Cardiac muscle cell (in vitro differentiated cells and primary cell): ENCODE results near the gene GSTO1. TPM values are rescaled to one million over a fixed set of nuclear protein-coding genes. Genes with fewer than 3 reads are reported as not detected.

ENCODE experiments used
- DNase-seq, 2 donors: peaks; one replicate each; pipeline versions ENCODE4 v3.0.0 to v3.0.0-alpha.2; 2010 to 2017; ENCODE audit warnings: low read depth in 1 of 2, low spot score in 1 of 2
- H3K27ac ChIP-seq: fragments of 200-600 bp; sonication (generic); 2 replicates; pipeline ENCODE4 v1.5.1; 2016
- H3K27me3 ChIP-seq: fragments of 200-600 bp; sonication (generic); 2 replicates; pipeline ENCODE4 v1.6.0; 2016; ENCODE audit warnings: control low read depth
- H3K36me3 ChIP-seq: fragments of 200-600 bp; sonication (generic); 2 replicates; pipeline ENCODE4 v1.5.1; 2016; ENCODE audit warnings: control low read depth
- H3K4me1 ChIP-seq: fragments of 200-600 bp; sonication (generic); 2 replicates; pipeline ENCODE4 v1.8.1; 2017; ENCODE audit warnings: low read depth, mild to moderate bottlenecking, mixed run types
- H3K4me3 ChIP-seq: fragments of 200-600 bp; sonication (generic); 2 replicates; pipeline ENCODE4 v1.5.1; 2016; ENCODE audit warnings: mild to moderate bottlenecking
- H3K9me3 ChIP-seq: fragments of 200-600 bp; sonication (generic); 2 replicates; pipeline ENCODE4 v1.5.1; 2017; ENCODE audit warnings: low read depth, mild to moderate bottlenecking, control low read depth
- polyA plus RNA-seq: library from polyadenylated mRNA; unstranded; fragments of >200 nt; fragmentation: Nextera tagmentation; extraction: Ambion mirVana; gene quantifications from 2 replicates; pipeline ENCODE4 v1.2.1, GENCODE V29; 2016
- total RNA-seq: library from RNA; depleted of rRNA; stranded (reverse); fragments of >200 nt; gene quantifications from 2 replicates; pipeline ENCODE4 v1.2.3, GENCODE V29; 2016
- TF ChIP-seq, protein P1 (sequence below): IDR thresholded peaks from 2 replicates; pipeline ENCODE4 v1.5.1; 2012; ENCODE audit warnings: low read depth, mild to moderate bottlenecking, low read length

Gene GSTO1
- total and polyA plus RNA-seq, 2 experiments from 2014 or later, result 80.5 to 260 TPM

DNA sequence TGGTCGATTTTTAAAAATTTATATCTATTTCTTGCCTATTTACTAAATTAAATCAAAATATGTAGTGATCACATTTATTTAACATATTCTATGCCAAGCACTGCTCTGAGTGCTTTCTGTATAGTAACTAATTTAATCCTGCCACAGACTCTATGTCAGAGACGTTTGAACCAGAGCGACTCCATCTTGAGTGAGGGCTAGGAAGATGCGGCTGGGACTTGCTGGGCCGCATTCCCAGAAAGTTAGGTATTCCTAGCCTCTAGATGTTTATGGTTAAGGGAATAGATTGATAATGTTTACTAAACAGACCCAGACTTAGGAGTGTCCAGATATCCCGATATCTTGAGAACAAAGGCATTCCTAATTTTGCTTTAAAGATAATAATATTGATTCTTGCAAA is 3.2 kb upstream of the GSTO1 start:
- TF ChIP-seq, protein P1, sequence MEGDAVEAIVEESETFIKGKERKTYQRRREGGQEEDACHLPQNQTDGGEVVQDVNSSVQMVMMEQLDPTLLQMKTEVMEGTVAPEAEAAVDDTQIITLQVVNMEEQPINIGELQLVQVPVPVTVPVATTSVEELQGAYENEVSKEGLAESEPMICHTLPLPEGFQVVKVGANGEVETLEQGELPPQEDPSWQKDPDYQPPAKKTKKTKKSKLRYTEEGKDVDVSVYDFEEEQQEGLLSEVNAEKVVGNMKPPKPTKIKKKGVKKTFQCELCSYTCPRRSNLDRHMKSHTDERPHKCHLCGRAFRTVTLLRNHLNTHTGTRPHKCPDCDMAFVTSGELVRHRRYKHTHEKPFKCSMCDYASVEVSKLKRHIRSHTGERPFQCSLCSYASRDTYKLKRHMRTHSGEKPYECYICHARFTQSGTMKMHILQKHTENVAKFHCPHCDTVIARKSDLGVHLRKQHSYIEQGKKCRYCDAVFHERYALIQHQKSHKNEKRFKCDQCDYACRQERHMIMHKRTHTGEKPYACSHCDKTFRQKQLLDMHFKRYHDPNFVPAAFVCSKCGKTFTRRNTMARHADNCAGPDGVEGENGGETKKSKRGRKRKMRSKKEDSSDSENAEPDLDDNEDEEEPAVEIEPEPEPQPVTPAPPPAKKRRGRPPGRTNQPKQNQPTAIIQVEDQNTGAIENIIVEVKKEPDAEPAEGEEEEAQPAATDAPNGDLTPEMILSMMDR, result no peak
- Histone ChIP-seq H3K36me3 (no peaks in the 10 kb centered on the region), H3K27ac (no peak overlapping the region), H3K9me3 (no peaks in the 10 kb centered on the region), H3K4me3 (no peak overlapping the region), H3K4me1 (peaks cover 35% of the 10 kb centered on the region), H3K27me3 (no peaks in the 10 kb centered on the region)
- no peak for DNase-seq

GRCh38 chr10:104252368-104252767 is 2.3 kb upstream of the GSTO1 start:
- TF ChIP-seq, protein P1, result no peak
- H3K9me3 ChIP-seq, result no peaks in the 10 kb centered on the region
- no peaks in the 10 kb centered on the region for H3K36me3 ChIP-seq
- H3K4me1 ChIP-seq, result peaks cover 35% of the 10 kb centered on the region
- H3K27me3 ChIP-seq, result no peaks in the 10 kb centered on the region
- peak overlapping the region; percentile 34 for H3K27ac ChIP-seq
- no peak for DNase-seq
- H3K4me3 ChIP-seq, result no peak overlapping the region

DNA sequence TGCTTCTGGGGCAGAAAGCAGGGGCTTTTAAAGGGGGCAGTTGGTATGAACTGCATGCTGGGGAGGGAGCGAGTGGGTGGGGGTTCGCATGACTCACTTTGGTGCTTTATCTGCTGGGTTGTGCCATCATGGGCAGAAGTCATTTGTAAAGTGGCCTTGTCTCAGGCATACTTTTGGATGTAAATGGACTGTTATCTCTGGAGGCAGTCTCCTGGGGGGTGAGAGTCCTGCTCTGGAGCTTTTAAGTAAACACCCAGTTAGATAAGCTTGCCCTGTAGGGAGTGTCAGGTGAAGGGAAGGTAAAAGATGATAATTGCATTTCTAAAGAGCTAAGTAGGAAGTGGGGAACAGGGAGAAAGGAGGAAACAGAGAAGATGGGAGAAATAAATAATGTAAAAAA is 1.6 kb upstream of the GSTO1 start:
- Histone ChIP-seq H3K4me3 (no peak overlapping the region), H3K27ac (peak overlapping the region; percentile 34), H3K36me3 (peaks cover 6% of the 10 kb centered on the region), H3K4me1 (peaks cover 35% of the 10 kb centered on the region), H3K27me3 (no peaks in the 10 kb centered on the region), H3K9me3 (no peaks in the 10 kb centered on the region)
- DNase-seq, result no peak
- TF ChIP-seq, protein P1, result no peak

DNA sequence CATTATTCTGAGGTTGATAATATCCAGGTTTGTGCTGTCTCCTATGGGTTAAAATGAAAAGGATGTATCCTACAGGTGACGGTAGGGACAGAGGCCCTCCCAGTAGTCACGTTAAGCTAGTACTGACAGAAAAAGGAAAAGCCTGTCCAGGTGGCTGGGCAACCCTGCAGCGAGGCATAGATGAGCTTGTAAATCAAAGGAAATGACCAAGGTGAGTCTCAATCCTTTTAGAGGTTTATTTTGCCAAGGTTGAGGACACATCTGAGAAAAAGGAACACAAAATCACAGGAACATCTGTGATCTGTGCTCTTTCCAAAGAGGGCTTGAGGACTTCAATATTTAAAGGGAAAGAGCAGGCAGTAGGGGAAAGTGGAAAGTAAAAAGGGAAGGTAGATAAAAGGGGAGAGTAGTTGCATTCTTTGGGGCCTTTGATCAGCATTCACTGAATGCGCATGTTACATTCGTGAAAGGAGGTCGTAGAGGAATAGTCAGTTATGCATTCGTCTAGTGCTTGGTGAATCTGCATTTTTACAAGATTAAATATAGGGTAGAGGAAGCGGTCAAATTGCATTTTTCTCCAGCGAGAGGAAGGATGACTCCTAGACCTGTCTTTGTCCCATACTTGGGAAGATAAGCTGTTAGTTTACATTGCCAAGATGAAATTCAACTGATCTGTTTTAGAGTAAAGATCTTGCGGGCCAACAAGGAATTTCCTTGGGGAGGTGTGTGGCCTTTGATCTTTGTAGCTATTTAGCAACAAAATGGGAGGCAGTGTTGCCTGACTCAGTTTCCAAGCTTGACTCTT is 884 bp upstream of the GSTO1 start:
- Histone ChIP-seq H3K4me1 (peaks cover 35% of the 10 kb centered on the region), H3K27me3 (no peaks in the 10 kb centered on the region), H3K4me3 (peak overlapping the region; percentile 83), H3K9me3 (no peaks in the 10 kb centered on the region), H3K27ac (peak overlapping the region; percentile 71), H3K36me3 (peaks cover 6% of the 10 kb centered on the region)
- no peak for DNase-seq
- TF ChIP-seq, protein P1, result no peak

- Histone ChIP-seq H3K36me3 (peaks cover 6% of the 10 kb centered on the region), H3K27ac (peak overlapping the region; percentile 71), H3K4me1 (peaks cover 41% of the 10 kb centered on the region), H3K4me3 (peak overlapping the region; percentile 83), H3K9me3 (no peaks in the 10 kb centered on the region), H3K27me3 (no peaks in the 10 kb centered on the region)
- DNase-seq, result peak in 1 of 2 donors; percentile 60
- TF ChIP-seq, protein P1, result no peak
These were observed 754 bp downstream of the GSTO1 start for GRCh38 chr10:104255311-104255981.
